Activated CD4-positive, alpha-beta T cell treated with anti-CD3 and anti-CD28 coated beads for 36 hours (primary cell): ENCODE results near the gene DHRS12. TPM values are rescaled to one million over a fixed set of nuclear protein-coding genes. Genes with fewer than 3 reads are reported as not detected.
A peak's percentile ranks its signal among the peaks of the same experiment; 100 is the strongest.

Experiments used
- ATAC-seq: fragments of 200-7000 bp; cut with Tn5 transposase; one replicate; pipeline ENCODE4 v1.10.0; 2021; ENCODE audit warnings: mild to moderate bottlenecking, moderate library complexity
- CTCF ChIA-PET: fragments of 350-600 bp; sonication (Branson Sonifier 250); formaldehyde crosslinking; loops from one replicate; lab custom pipeline; 2021; ENCODE audit warnings: antibody characterized with exemption; lab: Charles Lee
- POLR2A ChIA-PET: fragments of 350-600 bp; sonication (Branson Sonifier 250); formaldehyde crosslinking; loops from one replicate; lab custom pipeline; 2021; ENCODE audit warnings: antibody characterized with exemption, inconsistent platforms; lab: Charles Lee
- DNase-seq: peaks from one replicate; pipeline ENCODE4 v3.0.0-alpha.2; 2020
- H3K27ac Mint-ChIP-seq: one replicate; pipeline ENCODE4 v1.8.0; 2021; ENCODE audit warnings: mixed read lengths
- H3K27me3 Mint-ChIP-seq: one replicate; pipeline ENCODE4 v1.8.0; 2021; ENCODE audit warnings: mixed read lengths
- H3K36me3 Mint-ChIP-seq: one replicate; pipeline ENCODE4 v1.8.0; 2021; ENCODE audit warnings: low read depth, mixed read lengths
- H3K4me1 Mint-ChIP-seq: one replicate; pipeline ENCODE4 v1.8.0; 2021; ENCODE audit warnings: mixed read lengths
- H3K4me3 Mint-ChIP-seq: one replicate; pipeline ENCODE4 v1.8.0; 2021; ENCODE audit warnings: mild to moderate bottlenecking, moderate library complexity, mixed read lengths
- H3K9me3 Mint-ChIP-seq: one replicate; pipeline ENCODE4 v1.8.0; 2021; ENCODE audit warnings: low read depth, mixed read lengths
- intact Hi-C, 2 experiments: fragments of 100-400 bp; cut with DNase I in 1 of 2; cut with micrococcal nuclease in 1 of 2; formaldehyde crosslinking; loops; one replicate each; pipeline versions ENCODE4 v1.14.2 to v1.15.1; 2022 to 2024; cut with DNase I, micrococcal nuclease
- total RNA-seq, 2 experiments: library from RNA; stranded (reverse); gene quantifications; one replicate each; pipeline ENCODE4 v1.2.3, GENCODE V29; 2021

Gene DHRS12
- total RNA-seq, 2 experiments from 2014 or later = 4.9 to 5.3 TPM

DNA sequence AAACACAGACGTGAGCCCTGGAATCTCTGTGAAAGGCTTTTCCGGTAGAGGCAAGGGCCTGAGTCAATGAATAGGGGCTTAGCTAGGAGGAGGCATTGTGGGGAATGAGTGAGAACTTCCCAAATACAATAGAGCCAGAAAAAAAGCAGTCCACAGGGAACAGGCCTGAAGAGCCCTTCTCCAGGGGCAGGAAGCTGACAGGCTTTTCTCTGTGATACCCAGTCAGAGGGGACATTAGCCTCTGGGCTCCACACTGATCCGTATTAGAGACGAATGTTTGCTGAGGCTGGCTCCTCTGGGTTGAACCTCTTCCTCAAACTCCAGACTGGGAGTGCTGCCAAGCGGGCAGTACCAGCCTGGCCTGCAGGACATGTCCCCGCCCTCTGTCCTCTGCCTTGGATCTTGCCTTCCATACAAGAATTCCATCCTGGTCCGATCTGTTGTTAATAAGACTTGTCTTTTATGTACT lies 2.3 kb downstream of the DHRS12 start:
- Mint-ChIP-seq H3K27me3 (no peaks in the 10 kb centered on the region), H3K4me1 (peaks cover 51% of the 10 kb centered on the region), H3K27ac (peak overlapping the region; percentile 99), H3K4me3 (peak overlapping the region; percentile 87), H3K36me3 (peaks cover 6% of the 10 kb centered on the region), H3K9me3 (no peaks in the 10 kb centered on the region)
- ATAC-seq (no peak), DNase-seq (no peak)
- intact Hi-C loops = loop anchor here (1.0 to 5.0 kb wide), 8 partner anchors 37 to 1804 kb away; partner anchors contain the start of genes CKAP2 (in 1 of the 2), SUGT1 (in 1 of the 2) and TRIM13 (in 1 of the 2)
- ChIA-PET CTCF (interaction anchor here (0.7 to 2.3 kb wide), 10 partner anchors 14 to 367 kb away, joined by 3 to 10 read pairs (median 4); no protein-coding TSS in a partner anchor), POLR2A (interaction anchor here (0.7 to 2.1 kb wide), 5 partner anchors 14 to 366 kb away, joined by 3 to 30 read pairs (median 5); partner anchors contain the start of gene INTS6)

DNA sequence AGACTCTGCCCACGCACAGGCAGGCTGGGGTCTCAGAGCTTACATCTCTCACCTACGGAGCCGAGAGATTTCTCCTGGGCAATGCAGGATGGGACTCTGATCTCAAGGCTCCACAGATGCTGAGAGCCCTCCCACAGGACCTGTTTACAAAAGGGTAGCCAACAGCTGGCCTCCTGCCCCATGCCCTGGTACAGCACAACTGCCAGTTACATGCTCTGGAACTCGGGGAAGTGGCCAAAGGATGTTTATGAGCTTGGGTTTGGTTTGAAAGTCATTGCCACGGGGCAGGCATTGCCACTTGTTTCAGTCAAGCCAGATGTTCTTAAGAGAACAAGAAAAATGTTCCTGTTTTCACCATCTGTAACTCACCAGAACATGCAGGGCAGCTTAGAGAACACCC lies 3.5 kb downstream of the DHRS12 start:
- Mint-ChIP-seq H3K36me3 (peaks cover 6% of the 10 kb centered on the region), H3K27me3 (no peaks in the 10 kb centered on the region), H3K9me3 (no peaks in the 10 kb centered on the region), H3K4me3 (no peak overlapping the region), H3K4me1 (peaks cover 41% of the 10 kb centered on the region), H3K27ac (no peak overlapping the region)
- DNase-seq = no peak
- POLR2A ChIA-PET = interaction anchor here (1.4 kb wide), 1 partner anchor 348 kb away, joined by 5 read pairs; the partner anchor contains the start of gene INTS6
- CTCF ChIA-PET = interaction anchor here (0.6 to 3.6 kb wide), 10 partner anchors 11 to 658 kb away, joined by 3 to 10 read pairs (median 4); no protein-coding TSS in a partner anchor
- intact Hi-C loops = loop anchor here in 1 of 2 experiments (5.0 kb wide), 2 partner anchors 1433 to 1803 kb away; partner anchors contain the start of gene TRIM13
- no peak for ATAC-seq

DNA sequence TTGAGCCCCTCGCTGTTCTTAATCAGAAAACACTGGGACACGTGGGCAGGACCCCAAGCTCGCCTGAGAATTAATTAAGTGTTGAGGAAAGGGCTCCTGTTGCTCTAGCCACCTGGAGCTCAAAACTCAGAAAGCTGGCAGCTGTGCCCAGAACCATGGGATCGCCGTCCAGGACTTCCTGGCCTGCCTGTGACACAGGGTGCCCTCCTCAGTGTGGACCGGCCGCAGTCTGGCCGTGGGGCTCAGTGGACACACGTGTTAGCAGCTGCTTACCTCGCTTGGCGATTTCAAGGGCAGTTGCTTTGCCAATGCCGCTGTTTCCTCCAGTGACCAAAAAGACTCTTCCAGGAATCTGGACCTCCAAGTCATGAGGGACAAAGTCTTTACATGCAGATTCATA lies 4.7 kb downstream of the DHRS12 start:
- Mint-ChIP-seq H3K27ac (no peak overlapping the region), H3K4me1 (peaks cover 33% of the 10 kb centered on the region), H3K4me3 (no peak overlapping the region), H3K9me3 (no peaks in the 10 kb centered on the region), H3K36me3 (peaks cover 2% of the 10 kb centered on the region), H3K27me3 (no peaks in the 10 kb centered on the region)
- DNase-seq = no peak
- no peak for ATAC-seq
- intact Hi-C loops = loop anchor here (10.0 kb wide), 2 partner anchors 644 to 674 kb away; no protein-coding TSS in a partner anchor
- ChIA-PET CTCF (interaction anchor here (0.7 to 3.6 kb wide), 10 partner anchors 17 to 674 kb away, joined by 3 to 52 read pairs (median 6); partner anchors contain the start of gene INTS6), POLR2A (interaction anchor here (2.3 kb wide), 1 partner anchor 346 kb away, joined by 17 read pairs; the partner anchor contains the start of gene INTS6)

DNA sequence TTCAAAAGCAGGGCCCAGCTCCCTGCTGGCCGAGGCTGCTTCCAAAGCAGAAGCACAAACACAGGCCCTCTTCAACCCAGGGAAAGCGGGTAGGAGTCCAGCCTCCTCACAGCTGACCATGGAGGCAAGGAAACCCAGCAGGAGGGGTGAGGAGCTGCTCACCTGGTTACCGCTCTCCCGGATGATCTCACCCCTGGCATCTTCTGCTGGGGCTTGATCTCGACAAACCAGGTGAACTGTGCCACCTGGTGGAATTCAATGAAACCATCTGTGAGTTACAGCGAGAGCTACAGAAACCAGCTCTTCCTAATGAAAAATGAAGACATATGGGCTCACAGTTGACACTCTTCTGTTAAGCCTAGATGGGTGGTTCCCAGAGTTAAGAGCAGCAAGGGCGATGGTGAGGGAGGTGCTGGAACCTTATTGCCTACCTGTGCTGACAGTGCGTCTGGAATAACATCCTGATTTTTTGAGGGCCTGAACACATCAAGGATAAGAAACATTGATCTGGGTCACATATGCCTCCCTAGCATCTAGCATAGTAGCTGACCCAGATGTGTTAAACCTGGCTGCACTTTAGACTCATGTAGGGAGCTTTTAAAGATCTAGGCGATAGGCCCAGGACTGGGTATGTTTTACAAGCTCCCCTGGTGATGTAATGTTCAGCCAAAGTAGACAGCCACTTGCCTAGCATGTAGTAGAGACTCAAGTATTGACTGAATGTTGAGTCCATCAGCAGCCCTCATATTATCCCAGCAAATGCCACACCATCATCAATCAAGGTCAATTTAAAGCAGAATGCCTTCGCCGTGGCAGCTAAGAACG lies 6.1 kb downstream of the DHRS12 start:
- H3K9me3 Mint-ChIP-seq = no peaks in the 10 kb centered on the region
- H3K4me1 Mint-ChIP-seq = peaks cover 41% of the 10 kb centered on the region
- DNase-seq = peak; percentile 79
- ChIA-PET CTCF (interaction anchor here (0.6 to 3.6 kb wide), 63 partner anchors 11 to 675 kb away, joined by 3 to 52 read pairs (median 4); partner anchors contain the start of gene INTS6), POLR2A (interaction anchor here (0.9 to 2.3 kb wide), 5 partner anchors 21 to 363 kb away, joined by 3 to 17 read pairs (median 3); partner anchors contain the start of gene INTS6)
- H3K36me3 Mint-ChIP-seq = peaks cover 4% of the 10 kb centered on the region
- no peak overlapping the region for H3K4me3 Mint-ChIP-seq
- no peak overlapping the region for H3K27ac Mint-ChIP-seq
- H3K27me3 Mint-ChIP-seq = no peaks in the 10 kb centered on the region
- intact Hi-C loops = loop anchor here (1.0 to 10.0 kb wide), 6 partner anchors 353 to 673 kb away; no protein-coding TSS in a partner anchor
- peak; percentile 51 for ATAC-seq

DNA sequence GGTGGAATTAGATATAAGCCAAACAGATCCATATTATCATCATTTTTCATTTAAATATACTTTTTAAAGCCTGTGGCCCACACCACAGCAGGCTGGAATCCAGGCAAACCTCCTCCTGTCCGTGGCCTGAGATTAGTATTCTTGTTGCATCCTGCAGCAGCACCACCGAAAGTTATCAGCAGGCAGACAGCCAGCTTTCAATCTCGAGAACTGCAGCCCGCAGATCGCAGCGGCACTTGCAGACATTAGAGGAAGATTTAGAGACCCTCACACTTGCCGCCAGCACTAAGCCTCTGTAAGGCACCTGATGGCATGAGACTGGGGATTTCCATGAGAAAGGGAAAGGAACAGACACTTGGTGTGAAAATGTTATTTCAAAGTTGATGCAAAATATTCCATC lies 7.4 kb downstream of the DHRS12 start:
- no peak for DNase-seq
- ChIA-PET POLR2A (interaction anchor here (0.6 kb wide), 1 partner anchor 433 kb away, joined by 4 read pairs; no protein-coding TSS in a partner anchor), CTCF (interaction anchor here (0.6 to 3.6 kb wide), 22 partner anchors 11 to 671 kb away, joined by 3 to 52 read pairs (median 6); no protein-coding TSS in a partner anchor)
- Mint-ChIP-seq H3K36me3 (peaks cover 8% of the 10 kb centered on the region), H3K9me3 (no peaks in the 10 kb centered on the region), H3K4me1 (peaks cover 32% of the 10 kb centered on the region), H3K4me3 (no peak overlapping the region), H3K27me3 (no peaks in the 10 kb centered on the region), H3K27ac (no peak overlapping the region)
- ATAC-seq = no peak
- intact Hi-C loops = loop anchor here (2.0 to 10.0 kb wide), 3 partner anchors 352 to 672 kb away; no protein-coding TSS in a partner anchor

DNA sequence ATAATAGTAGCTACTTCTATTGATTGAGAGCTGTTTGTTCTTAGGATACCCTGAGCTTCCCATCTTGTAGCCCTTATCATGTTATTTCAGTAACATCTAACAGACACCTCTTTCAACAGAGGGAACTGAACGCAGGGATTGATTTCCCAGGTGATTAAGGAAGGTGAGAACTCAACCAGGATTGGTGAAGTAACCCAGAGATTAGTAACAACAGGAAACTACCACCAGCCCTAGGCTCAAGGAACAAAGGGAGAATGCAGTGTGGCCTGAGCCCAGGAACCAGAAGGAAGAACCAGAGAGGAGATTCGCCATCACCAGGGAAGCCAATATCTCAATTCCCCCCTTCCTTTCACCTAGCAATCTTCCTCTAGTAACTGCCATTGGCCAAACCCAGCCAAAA lies 8.5 kb downstream of the DHRS12 start:
- no peaks in the 10 kb centered on the region for H3K27me3 Mint-ChIP-seq
- ChIA-PET CTCF (interaction anchor here (0.8 to 2.0 kb wide), 10 partner anchors 9 to 509 kb away, joined by 3 to 7 read pairs (median 4); no protein-coding TSS in a partner anchor), POLR2A (interaction anchor here (0.6 kb wide), 1 partner anchor 1601 kb away, joined by 6 read pairs; no protein-coding TSS in a partner anchor)
- peaks cover 29% of the 10 kb centered on the region for H3K4me1 Mint-ChIP-seq
- ATAC-seq (no peak), DNase-seq (no peak)
- no peaks in the 10 kb centered on the region for H3K9me3 Mint-ChIP-seq
- no peak overlapping the region for H3K4me3 Mint-ChIP-seq
- no peak overlapping the region for H3K27ac Mint-ChIP-seq
- intact Hi-C loops = loop anchor here (10.0 kb wide), 2 partner anchors 641 to 671 kb away; no protein-coding TSS in a partner anchor
- peaks cover 8% of the 10 kb centered on the region for H3K36me3 Mint-ChIP-seq

DNA sequence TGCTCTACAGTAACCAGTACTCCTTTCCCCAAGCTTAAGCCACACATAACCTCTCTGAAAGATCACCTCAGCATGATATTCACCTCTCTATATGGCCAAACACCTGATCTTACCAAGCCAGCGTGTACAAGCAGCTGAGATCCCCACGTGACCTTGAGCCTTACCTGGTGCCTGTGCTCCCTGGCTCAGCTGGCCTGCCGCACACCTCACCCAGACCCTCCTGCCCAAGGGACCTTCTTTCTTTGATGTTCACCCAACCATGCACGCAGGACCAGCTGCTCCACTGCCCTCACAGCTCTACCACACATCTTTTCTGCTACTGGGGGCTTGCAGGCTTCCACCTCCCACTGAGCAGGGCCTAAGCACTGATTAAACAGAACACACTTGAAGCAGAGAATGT lies 9.0 kb downstream of the DHRS12 start:
- DNase-seq (no peak), ATAC-seq (no peak)
- intact Hi-C loops = loop anchor here (10.0 kb wide), 2 partner anchors 640 to 670 kb away; no protein-coding TSS in a partner anchor

DNA sequence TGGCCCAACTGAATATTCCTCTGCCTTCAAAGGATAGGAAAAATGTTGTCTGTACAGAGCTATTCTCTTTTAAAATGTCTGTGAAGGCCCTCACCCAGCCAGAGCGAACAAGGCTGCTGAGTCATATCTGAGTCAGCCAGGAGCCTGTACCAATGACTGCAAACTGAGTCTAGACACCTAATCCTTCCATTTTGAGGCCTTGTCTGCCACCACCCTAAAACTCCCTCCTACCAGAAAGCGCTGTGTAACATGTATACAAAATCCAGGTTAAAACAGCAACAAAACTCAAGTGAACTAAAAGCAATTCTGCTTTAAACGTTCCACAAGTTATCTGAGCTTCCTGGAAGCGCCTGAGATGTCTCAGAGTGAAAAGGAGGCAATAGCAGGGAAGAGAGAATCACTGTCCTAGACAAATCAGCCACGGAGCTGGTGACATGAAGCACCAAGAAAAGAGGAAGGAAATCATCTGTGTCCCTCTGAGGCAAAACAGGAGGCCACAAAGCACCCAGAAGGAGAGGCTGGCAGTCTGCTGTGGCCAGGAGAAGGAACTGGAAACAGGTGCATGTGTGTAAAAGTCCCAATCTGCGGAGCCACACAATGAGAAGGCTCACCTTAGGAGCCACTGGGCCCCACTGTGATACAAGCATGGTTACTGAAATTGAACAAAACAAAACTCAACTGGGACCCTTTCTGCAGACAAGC lies 10.2 kb downstream of the DHRS12 start:
- ChIA-PET POLR2A (interaction anchor here (0.8 kb wide), 1 partner anchor 340 kb away, joined by 3 read pairs; no protein-coding TSS in a partner anchor), CTCF (interaction anchor here (0.7 to 1.5 kb wide), 8 partner anchors 19 to 359 kb away, joined by 3 to 4 read pairs (median 3); no protein-coding TSS in a partner anchor)
- H3K4me3 Mint-ChIP-seq = no peak overlapping the region
- H3K9me3 Mint-ChIP-seq = no peaks in the 10 kb centered on the region
- peaks cover 29% of the 10 kb centered on the region for H3K4me1 Mint-ChIP-seq
- ATAC-seq (peak; percentile 95), DNase-seq (peak; percentile 81)
- H3K27ac Mint-ChIP-seq = peak overlapping the region; percentile 87
- intact Hi-C loops = loop anchor here (10.0 kb wide), 2 partner anchors 639 to 669 kb away; no protein-coding TSS in a partner anchor
- H3K27me3 Mint-ChIP-seq = no peaks in the 10 kb centered on the region
- peaks cover 14% of the 10 kb centered on the region for H3K36me3 Mint-ChIP-seq

More for the DNA sequence above, 9.0 kb downstream of the DHRS12 start:
- H3K27ac Mint-ChIP-seq = peak overlapping the region; percentile 49
- no peaks in the 10 kb centered on the region for H3K9me3 Mint-ChIP-seq
- peaks cover 9% of the 10 kb centered on the region for H3K36me3 Mint-ChIP-seq
- no peaks in the 10 kb centered on the region for H3K27me3 Mint-ChIP-seq
- H3K4me1 Mint-ChIP-seq = peaks cover 29% of the 10 kb centered on the region
- H3K4me3 Mint-ChIP-seq = no peak overlapping the region
- POLR2A ChIA-PET = no interaction called here
- CTCF ChIA-PET = interaction anchor here (0.8 to 2.0 kb wide), 7 partner anchors 8 to 509 kb away, joined by 3 to 7 read pairs (median 4); no protein-coding TSS in a partner anchor

DNA sequence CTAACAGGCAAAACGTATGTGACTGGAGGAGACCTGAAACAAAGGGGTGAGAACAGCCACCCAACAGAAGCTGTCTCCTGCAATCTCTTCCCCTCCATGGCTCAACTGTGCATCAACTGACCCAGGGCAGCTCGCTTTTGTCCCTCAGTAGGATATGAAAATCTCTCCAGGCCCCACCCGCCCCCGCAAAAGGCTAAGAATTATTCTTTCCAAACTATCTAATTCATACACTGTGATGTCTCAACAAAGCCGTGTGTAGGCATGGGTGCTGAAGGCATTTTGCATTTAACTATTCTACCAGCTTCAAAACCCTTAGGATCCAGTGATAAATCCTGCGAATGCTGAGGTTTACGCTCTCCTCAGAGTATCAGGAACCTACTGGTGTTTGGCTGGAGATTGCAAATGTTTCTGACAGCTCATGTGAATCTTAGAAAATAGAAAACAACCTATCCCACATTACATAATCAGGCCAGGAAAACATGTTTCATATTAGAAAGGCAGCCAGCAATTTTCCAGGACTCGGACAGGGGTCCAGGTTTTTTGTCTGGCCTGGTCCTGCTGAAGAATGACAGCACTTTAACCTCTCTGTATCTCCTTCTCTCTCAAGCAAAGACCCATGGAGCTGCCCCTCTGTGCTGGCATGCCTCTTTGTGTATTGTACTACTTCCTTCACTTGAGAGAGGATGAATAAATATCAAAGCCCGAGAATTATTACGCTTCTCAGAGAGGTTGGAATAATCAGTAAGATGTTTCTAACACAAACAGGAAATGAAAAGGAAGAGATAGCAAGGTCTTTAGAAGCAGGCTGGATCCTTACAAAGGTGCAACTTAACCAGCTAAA lies 17.3 kb downstream of the DHRS12 start:
- ATAC-seq = no peak
- intact Hi-C loops = no loop called here
- Mint-ChIP-seq H3K36me3 (peaks cover 6% of the 10 kb centered on the region), H3K9me3 (no peaks in the 10 kb centered on the region), H3K27ac (no peak overlapping the region), H3K4me3 (no peak overlapping the region), H3K27me3 (no peaks in the 10 kb centered on the region), H3K4me1 (peaks cover 5% of the 10 kb centered on the region)
- no peak for DNase-seq
- ChIA-PET POLR2A (interaction anchor here (0.6 kb wide), 1 partner anchor 194 kb away, joined by 3 read pairs; no protein-coding TSS in a partner anchor), CTCF (interaction anchor here (0.6 to 1.5 kb wide), 7 partner anchors 9 to 505 kb away, joined by 3 to 5 read pairs (median 4); no protein-coding TSS in a partner anchor)
